GM19043 (cell line): ENCODE data around the gene NPNT.

Source experiments
- ATAC-seq: cut with Tn5 transposase; IDR thresholded peaks from one replicate; pipeline ENCODE4 v1.9.1; 2021; ENCODE audit warnings: low read depth; ENCODE audit not compliant: unreplicated experiment

NPNT gene

DNA sequence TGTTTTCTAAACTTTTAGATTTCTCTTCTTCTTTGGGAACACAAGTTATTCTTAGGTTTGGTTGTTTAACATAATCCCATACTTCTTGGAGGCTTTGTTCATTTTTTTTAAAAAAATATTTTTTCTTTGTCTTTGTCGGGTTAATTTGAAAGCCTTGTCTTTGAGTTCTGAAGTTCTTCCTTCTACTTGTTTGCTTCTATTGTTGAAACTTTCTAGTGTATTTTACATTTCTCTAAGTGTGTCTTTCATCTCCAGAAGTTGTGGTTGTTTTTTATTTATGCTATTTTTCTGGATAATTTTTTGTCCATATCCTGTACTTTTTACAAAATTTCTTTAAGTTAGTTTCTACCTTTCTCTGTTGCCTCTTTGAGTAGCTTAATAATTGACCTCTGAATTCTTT lies 116.1 kb downstream of the NPNT start:
- ATAC-seq, result no peak

DNA sequence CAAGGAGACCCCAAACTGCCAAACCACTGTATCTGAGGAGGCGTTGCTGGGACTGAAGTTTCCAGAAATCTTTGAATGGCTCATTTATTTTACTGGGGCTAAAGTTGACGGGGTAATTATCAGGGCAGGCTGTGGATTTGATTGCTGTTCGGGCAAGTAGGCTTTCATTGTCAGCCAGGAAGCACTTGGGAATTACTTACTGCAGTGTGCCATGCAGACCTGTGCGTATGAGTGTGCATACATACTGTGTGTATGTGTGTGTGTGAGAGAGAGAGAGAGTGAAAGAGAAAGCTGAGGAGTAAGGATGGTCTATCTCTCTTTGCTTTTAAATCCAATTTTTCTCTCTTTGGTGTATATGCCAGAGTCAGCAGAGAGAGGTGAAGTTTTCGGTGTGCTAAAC lies 122.7 kb downstream of the NPNT start:
- ATAC-seq, result no peak

DNA sequence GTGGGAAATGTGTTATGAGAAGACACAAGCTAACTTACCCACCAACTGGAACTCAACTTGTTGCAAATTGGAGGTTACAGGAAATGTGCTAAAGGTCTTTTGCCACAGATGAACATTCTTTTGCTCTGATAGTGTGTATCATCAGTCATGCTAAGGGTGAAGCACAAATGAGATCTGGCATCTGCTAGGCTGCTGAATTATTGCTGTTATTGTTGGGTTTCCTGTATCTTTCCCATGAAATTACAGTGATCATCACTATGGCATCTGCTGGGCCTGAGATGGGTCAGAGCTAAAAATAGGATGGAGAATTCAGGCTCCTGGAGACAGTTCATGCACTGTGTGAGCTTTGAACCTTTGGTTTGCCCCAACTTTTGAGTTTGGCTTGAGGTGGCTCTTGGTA lies 124.5 kb downstream of the NPNT start:
- ATAC-seq, result no peak
